CD14-positive monocyte (primary cell): ENCODE data around the gene TIGD6. TPM values are rescaled to one million over a fixed set of nuclear protein-coding genes. Genes with fewer than 3 reads are reported as not detected.

Source experiments
- DNase-seq, 3 donors: peaks; one replicate each; pipeline ENCODE4 v3.0.0-alpha.2; 2011 to 2022
- H2AFZ ChIP-seq: 2 replicates; pipeline ENCODE4 v1.6.0; 2012; ENCODE audit warnings: mild to moderate bottlenecking, low read depth, low read length, inconsistent platforms; ENCODE audit not compliant: insufficient read depth, poor library complexity, severe bottlenecking
- H3K27ac ChIP-seq, 2 donors: 1 replicate in 1 of 2; 2 replicates in 1 of 2; pipeline ENCODE4 v1.5.1; 2012 to 2013; ENCODE audit warnings: low read length in 2 of 2, control low read depth in 1 of 2, inconsistent platforms in 1 of 2, low read depth in 1 of 2, mild to moderate bottlenecking in 1 of 2
- H3K27me3 ChIP-seq, 2 donors: one replicate each; pipeline versions ENCODE4 v1.6.0 to v1.6.1; 2011 to 2013; ENCODE audit warnings: low read length in 2 of 2; ENCODE audit not compliant: control insufficient read depth in 2 of 2, insufficient read depth in 2 of 2
- H3K36me3 ChIP-seq, 2 donors: replicated peaks in 1 of 2; 1 replicate in 1 of 2; 2 replicates in 1 of 2; pipeline versions ENCODE4 v1.5.1 to v1.6.1; 2012 to 2013; ENCODE audit warnings: low read length in 2 of 2, control low read depth in 1 of 2, inconsistent platforms in 1 of 2, mild to moderate bottlenecking in 1 of 2; ENCODE audit not compliant: insufficient read depth in 2 of 2, control insufficient read depth in 1 of 2
- H3K4me1 ChIP-seq, 2 donors: 1 replicate in 1 of 2; 2 replicates in 1 of 2; pipeline versions ENCODE4 v1.5.1 to v1.6.1; 2012 to 2013; ENCODE audit warnings: low read length in 2 of 2, control low read depth in 1 of 2, inconsistent platforms in 1 of 2, mild to moderate bottlenecking in 1 of 2, moderate library complexity in 1 of 2; ENCODE audit not compliant: insufficient read depth in 2 of 2, control insufficient read depth in 1 of 2
- H3K4me2 ChIP-seq: replicated peaks from 2 replicates; pipeline ENCODE3; 2012; ENCODE audit warnings: low read length, moderate library complexity, mild to moderate bottlenecking; ENCODE audit not compliant: poor library complexity, severe bottlenecking; ENCODE audit errors: extremely low read depth
- H3K4me3 ChIP-seq, 3 experiments: fragments of 200-600 bp in 1 of 3; sonication (generic) in 1 of 3; replicated peaks in 1 of 3; 1 replicate in 2 of 3; 2 replicates in 1 of 3; pipeline ENCODE4 v1.5.1; 2011 to 2013; ENCODE audit warnings: low read length in 3 of 3, mild to moderate bottlenecking in 3 of 3, control low read depth in 2 of 3, low read depth in 2 of 3, inconsistent platforms in 1 of 3, moderate library complexity in 1 of 3
- H3K79me2 ChIP-seq: 2 replicates; pipeline ENCODE4 v1.6.0; 2012; ENCODE audit warnings: mild to moderate bottlenecking, control low read depth, inconsistent platforms, low read length, moderate library complexity; ENCODE audit not compliant: insufficient read depth
- H3K9ac ChIP-seq: 2 replicates; pipeline ENCODE4 v1.6.0; 2017; ENCODE audit warnings: low read length, mild to moderate bottlenecking; ENCODE audit not compliant: insufficient read depth, poor library complexity, severe bottlenecking
- H3K9me3 ChIP-seq, 2 donors: replicated peaks in 1 of 2; 1 replicate in 1 of 2; 2 replicates in 1 of 2; pipeline versions ENCODE4 v1.5.1 to v1.6.1; 2012 to 2013; ENCODE audit warnings: low read length in 2 of 2, control low read depth in 1 of 2; ENCODE audit not compliant: control insufficient read depth in 1 of 2, insufficient read depth in 1 of 2
- H4K20me1 ChIP-seq: 2 replicates; pipeline ENCODE4 v1.6.0; 2012; ENCODE audit warnings: mild to moderate bottlenecking, low read length, control low read depth, moderate library complexity; ENCODE audit not compliant: insufficient read depth
- H3K27ac Mint-ChIP-seq, 7 donors: one replicate each; pipeline ENCODE4 v1.8.0; 2020; ENCODE audit warnings: mild to moderate bottlenecking in 7 of 7, mixed read lengths in 7 of 7, moderate library complexity in 6 of 7, inconsistent platforms in 2 of 7
- H3K27me3 Mint-ChIP-seq, 3 donors: one replicate each; pipeline ENCODE4 v1.8.0; 2021 to 2022; ENCODE audit warnings: low read depth in 3 of 3, mild to moderate bottlenecking in 3 of 3, mixed read lengths in 3 of 3, moderate library complexity in 3 of 3, inconsistent platforms in 1 of 3
- H3K36me3 Mint-ChIP-seq, 2 donors: one replicate each; pipeline ENCODE4 v1.8.0; 2020; ENCODE audit warnings: mixed read lengths in 2 of 2, inconsistent platforms in 1 of 2, mild to moderate bottlenecking in 1 of 2
- H3K4me1 Mint-ChIP-seq: one replicate; pipeline ENCODE4 v1.8.0; 2020; ENCODE audit warnings: mild to moderate bottlenecking, mixed read lengths
- H3K4me3 Mint-ChIP-seq, 2 donors: one replicate each; pipeline ENCODE4 v1.8.0; 2020; ENCODE audit warnings: mild to moderate bottlenecking in 2 of 2, mixed read lengths in 2 of 2, moderate library complexity in 1 of 2
- H3K9me3 Mint-ChIP-seq, 7 donors: one replicate each; pipeline ENCODE4 v1.8.0; 2020 to 2022; ENCODE audit warnings: mixed read lengths in 7 of 7, mild to moderate bottlenecking in 6 of 7, moderate library complexity in 6 of 7, inconsistent platforms in 2 of 7
- WGBS: methylation state at CpG from one replicate; pipeline ENCODE4 v1.1.5; 2013; ENCODE audit warnings: missing lambda C conversion rate; ENCODE audit not compliant: insufficient coverage; 5-methylcytosine and 5-hydroxymethylcytosine counted together
- intact Hi-C, 2 donors: fragments of 100-400 bp; cut with micrococcal nuclease; formaldehyde crosslinking; loops; one replicate each; pipeline versions ENCODE4 v1.15.0 to v1.15.1; 2023
- polyA plus RNA-seq, 3 donors: library from polyadenylated mRNA; depleted of rRNA in 1 of 3; unstranded in 2 of 3; stranded (reverse) in 1 of 3; fragments of 300-500 nt in 2 of 3; fragments of >200 nt in 1 of 3; fragmentation: Illumina TruSeq in 2 of 3; gene quantifications; 1 replicate in 2 of 3; 2 replicates in 1 of 3; pipeline ENCODE4 v1.2.3, GENCODE V29; 2012 to 2021
- TF ChIP-seq, protein P1 (sequence below): fragments of 200-600 bp; IDR thresholded peaks from one replicate; pipeline ENCODE4 v1.8.0; 2022; ENCODE audit warnings: antibody characterized with exemption, mild to moderate bottlenecking

Gene TIGD6
- polyA plus RNA-seq, 3 donors, result 0.88 to 2.5 (median 1.8) TPM

DNA sequence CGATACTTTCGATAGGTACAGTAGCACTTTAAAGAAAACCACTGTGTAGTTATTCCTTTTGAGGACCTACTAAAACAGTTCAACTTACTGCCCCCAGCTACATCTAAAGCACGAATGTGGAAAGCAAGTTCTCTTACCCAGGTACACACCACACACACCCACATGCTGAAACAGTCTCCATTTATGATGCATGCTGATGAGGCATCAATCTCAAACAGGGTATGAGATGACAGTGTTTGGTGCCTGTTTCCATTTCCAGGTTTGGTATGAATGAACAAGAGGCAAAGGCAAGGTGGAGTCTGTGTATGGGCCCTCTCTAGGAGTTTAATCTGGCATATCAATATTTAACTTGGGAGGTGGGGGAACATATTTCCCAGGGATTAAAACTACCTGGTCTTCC, 14.0 kb upstream of the TIGD6 start:
- no peak overlapping the region for H3K9ac ChIP-seq
- peaks cover 10% of the 10 kb centered on the region for H4K20me1 ChIP-seq
- no peaks in the 10 kb centered on the region for H3K27me3 ChIP-seq
- H3K4me3 ChIP-seq, result no peak overlapping the region
- no peaks in the 10 kb centered on the region for H3K79me2 ChIP-seq
- TF ChIP-seq, protein P1, sequence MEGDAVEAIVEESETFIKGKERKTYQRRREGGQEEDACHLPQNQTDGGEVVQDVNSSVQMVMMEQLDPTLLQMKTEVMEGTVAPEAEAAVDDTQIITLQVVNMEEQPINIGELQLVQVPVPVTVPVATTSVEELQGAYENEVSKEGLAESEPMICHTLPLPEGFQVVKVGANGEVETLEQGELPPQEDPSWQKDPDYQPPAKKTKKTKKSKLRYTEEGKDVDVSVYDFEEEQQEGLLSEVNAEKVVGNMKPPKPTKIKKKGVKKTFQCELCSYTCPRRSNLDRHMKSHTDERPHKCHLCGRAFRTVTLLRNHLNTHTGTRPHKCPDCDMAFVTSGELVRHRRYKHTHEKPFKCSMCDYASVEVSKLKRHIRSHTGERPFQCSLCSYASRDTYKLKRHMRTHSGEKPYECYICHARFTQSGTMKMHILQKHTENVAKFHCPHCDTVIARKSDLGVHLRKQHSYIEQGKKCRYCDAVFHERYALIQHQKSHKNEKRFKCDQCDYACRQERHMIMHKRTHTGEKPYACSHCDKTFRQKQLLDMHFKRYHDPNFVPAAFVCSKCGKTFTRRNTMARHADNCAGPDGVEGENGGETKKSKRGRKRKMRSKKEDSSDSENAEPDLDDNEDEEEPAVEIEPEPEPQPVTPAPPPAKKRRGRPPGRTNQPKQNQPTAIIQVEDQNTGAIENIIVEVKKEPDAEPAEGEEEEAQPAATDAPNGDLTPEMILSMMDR, result no peak
- peaks cover 95 to 100% of the 10 kb centered on the region in 2 donors for H3K36me3 ChIP-seq
- WGBS, result no CpG with 5 or more reads among the region's 3 CpGs
- no peaks in the 10 kb centered on the region for H3K27me3 Mint-ChIP-seq
- DNase-seq, result no peak
- no peak overlapping the region for H3K27ac Mint-ChIP-seq
- no peak overlapping the region for H3K27ac ChIP-seq
- no peaks in the 10 kb centered on the region for H3K4me1 ChIP-seq
- H3K9me3 ChIP-seq, result peaks cover 12 to 13% of the 10 kb centered on the region in 2 donors
- peaks cover 5 to 22% (median 11%) of the 10 kb centered on the region in 7 donors for H3K9me3 Mint-ChIP-seq
- peaks cover 91 to 98% of the 10 kb centered on the region in 2 donors for H3K36me3 Mint-ChIP-seq
- no peak overlapping the region for H3K4me2 ChIP-seq
- no peak overlapping the region for H3K4me3 Mint-ChIP-seq
- no peaks in the 10 kb centered on the region for H3K4me1 Mint-ChIP-seq
- H2AFZ ChIP-seq, result no peak overlapping the region
- intact Hi-C loops, result no loop called here

DNA sequence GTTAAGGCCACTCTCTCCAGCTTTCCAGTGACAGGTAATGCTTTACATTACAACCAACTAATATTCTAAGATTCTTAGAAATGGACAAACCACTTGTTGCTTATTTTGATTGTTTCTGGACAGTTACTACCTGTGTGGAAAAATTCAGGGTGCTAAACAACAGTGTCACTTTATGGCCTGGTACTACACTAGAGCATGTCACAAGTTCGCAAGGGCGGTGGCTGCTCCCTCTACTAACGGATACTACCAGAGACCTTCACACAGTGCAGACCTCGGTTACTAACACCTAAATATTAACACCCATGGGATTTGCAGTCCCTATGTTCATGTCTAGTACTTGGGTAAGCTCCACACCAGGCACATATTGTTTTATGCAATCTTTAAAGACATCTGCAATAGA, 13.5 kb upstream of the TIGD6 start:
- H3K4me3 ChIP-seq, result no peak overlapping the region
- no peaks in the 10 kb centered on the region for H3K4me1 ChIP-seq
- no peak overlapping the region for H3K4me2 ChIP-seq
- no peak for DNase-seq
- intact Hi-C loops, result no loop called here
- H3K9me3 ChIP-seq, result peaks cover 12 to 13% of the 10 kb centered on the region in 2 donors
- H2AFZ ChIP-seq, result no peak overlapping the region
- peaks cover 89 to 98% of the 10 kb centered on the region in 2 donors for H3K36me3 Mint-ChIP-seq
- no peaks in the 10 kb centered on the region for H3K27me3 Mint-ChIP-seq
- no peak overlapping the region for H3K27ac Mint-ChIP-seq
- no peaks in the 10 kb centered on the region for H3K27me3 ChIP-seq
- peaks cover 10% of the 10 kb centered on the region for H4K20me1 ChIP-seq
- H3K4me3 Mint-ChIP-seq, result no peak overlapping the region
- H3K27ac ChIP-seq, result no peak overlapping the region
- peaks cover 5 to 22% (median 11%) of the 10 kb centered on the region in 7 donors for H3K9me3 Mint-ChIP-seq
- H3K79me2 ChIP-seq, result no peaks in the 10 kb centered on the region
- 100% methylated on average over 3 of the region's 4 CpGs for WGBS
- H3K9ac ChIP-seq, result no peak overlapping the region
- H3K36me3 ChIP-seq, result peaks cover 95 to 100% of the 10 kb centered on the region in 2 donors
- no peaks in the 10 kb centered on the region for H3K4me1 Mint-ChIP-seq
- TF ChIP-seq, protein P1, result no peak
